Mucosa of descending colon (tissue), 3 donors: Measurements from ENCODE around the gene PRB3. TPM values are rescaled to one million over a fixed set of nuclear protein-coding genes. Genes with fewer than 3 reads are reported as not detected.
A peak's percentile ranks its signal among the peaks of the same experiment; 100 is the strongest.

Experiments
- ATAC-seq: fragments of 200-7000 bp; cut with Tn5 transposase; one replicate; pipeline ENCODE4 v1.9.1; 2020; ENCODE audit warnings: mild to moderate bottlenecking, moderate library complexity
- DNase-seq, 3 donors: peaks; one replicate each; pipeline ENCODE4 v3.0.0-alpha.2; 2020
- H3K36me3 ChIP-seq: fragments of 200-600 bp; one replicate; pipeline ENCODE4 v1.8.0; 2021; ENCODE audit warnings: low read depth, mild to moderate bottlenecking
- H3K4me1 ChIP-seq: fragments of 200-600 bp; one replicate; pipeline ENCODE4 v1.8.0; 2021; ENCODE audit warnings: low read depth, mild to moderate bottlenecking
- H3K4me3 ChIP-seq: fragments of 200-600 bp; one replicate; pipeline ENCODE4 v1.8.0; 2021; ENCODE audit warnings: mild to moderate bottlenecking
- H3K9me3 ChIP-seq: fragments of 200-600 bp; one replicate; pipeline ENCODE4 v1.8.0; 2021; ENCODE audit warnings: mild to moderate bottlenecking
- intact Hi-C, 2 donors: fragments of 100-400 bp; cut with DNase I in 1 of 2; cut with micrococcal nuclease in 1 of 2; formaldehyde crosslinking; loops; one replicate each; pipeline versions ENCODE4 v1.11.0 to v1.11.1; 2022; cut with DNase I, micrococcal nuclease
- total RNA-seq, 3 donors: library from RNA; stranded (reverse); fragmentation: NEBNext Ultra II Directional in 2 of 3; extraction: Animal tissue kit (Norgen Biotek cat#: 25700) in 2 of 3; gene quantifications; one replicate each; pipeline versions ENCODE4 v1.2.1 to v1.2.4, GENCODE V29; 2021 to 2023
- TF ChIP-seq, protein P1 (sequence below): fragments of 200-600 bp; IDR thresholded peaks from one replicate; pipeline ENCODE4 v1.8.0; 2022; ENCODE audit warnings: antibody characterized with exemption, mild to moderate bottlenecking
- donor health status: DM: no; HTN: no; CAD: no; lungs with moderate emphysema.
- donor health status: DM: no; HTN: no; CAD: no.
- donor health status: DM: no; HTN: yes; CAD: no.

Gene PRB3
- total RNA-seq, 3 donors from 2014 or later, result not detected

DNA sequence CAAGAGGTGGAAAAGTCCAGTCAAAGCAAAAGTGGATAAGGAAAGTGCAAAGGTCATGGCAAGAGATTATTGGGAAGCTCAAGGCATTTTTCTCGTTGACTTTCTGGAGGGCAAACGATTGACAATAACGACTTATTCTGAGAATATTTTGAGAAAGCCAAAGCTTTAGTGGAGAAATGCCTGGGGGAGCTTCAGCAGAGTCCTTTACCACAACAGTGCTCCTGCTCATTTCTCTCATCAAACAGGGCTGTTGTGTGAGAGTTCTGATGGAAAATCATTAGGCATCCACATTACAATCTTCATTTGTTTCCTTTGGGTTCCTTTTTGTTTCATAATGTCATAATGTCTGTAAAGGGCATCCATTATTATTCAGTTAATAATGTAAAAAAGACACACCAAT is 26.9 kb downstream of the PRB3 start:
- Histone ChIP-seq H3K4me1 (no peaks in the 10 kb centered on the region), H3K9me3 (no peaks in the 10 kb centered on the region), H3K36me3 (no peaks in the 10 kb centered on the region), H3K4me3 (no peak overlapping the region)
- no peak for DNase-seq
- no peak for ATAC-seq
- intact Hi-C loops, result no loop called here
- TF ChIP-seq, protein P1, sequence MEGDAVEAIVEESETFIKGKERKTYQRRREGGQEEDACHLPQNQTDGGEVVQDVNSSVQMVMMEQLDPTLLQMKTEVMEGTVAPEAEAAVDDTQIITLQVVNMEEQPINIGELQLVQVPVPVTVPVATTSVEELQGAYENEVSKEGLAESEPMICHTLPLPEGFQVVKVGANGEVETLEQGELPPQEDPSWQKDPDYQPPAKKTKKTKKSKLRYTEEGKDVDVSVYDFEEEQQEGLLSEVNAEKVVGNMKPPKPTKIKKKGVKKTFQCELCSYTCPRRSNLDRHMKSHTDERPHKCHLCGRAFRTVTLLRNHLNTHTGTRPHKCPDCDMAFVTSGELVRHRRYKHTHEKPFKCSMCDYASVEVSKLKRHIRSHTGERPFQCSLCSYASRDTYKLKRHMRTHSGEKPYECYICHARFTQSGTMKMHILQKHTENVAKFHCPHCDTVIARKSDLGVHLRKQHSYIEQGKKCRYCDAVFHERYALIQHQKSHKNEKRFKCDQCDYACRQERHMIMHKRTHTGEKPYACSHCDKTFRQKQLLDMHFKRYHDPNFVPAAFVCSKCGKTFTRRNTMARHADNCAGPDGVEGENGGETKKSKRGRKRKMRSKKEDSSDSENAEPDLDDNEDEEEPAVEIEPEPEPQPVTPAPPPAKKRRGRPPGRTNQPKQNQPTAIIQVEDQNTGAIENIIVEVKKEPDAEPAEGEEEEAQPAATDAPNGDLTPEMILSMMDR, result no peak

GRCh38 chr12:11240348-11240930 is 29.1 kb downstream of the PRB3 start:
- intact Hi-C loops, result no loop called here
- no peak for ATAC-seq
- TF ChIP-seq, protein P1, result no peak
- DNase-seq, result no peak
- H3K4me1 ChIP-seq, result no peaks in the 10 kb centered on the region
- H3K9me3 ChIP-seq, result no peaks in the 10 kb centered on the region
- H3K36me3 ChIP-seq, result no peaks in the 10 kb centered on the region
- no peak overlapping the region for H3K4me3 ChIP-seq

DNA sequence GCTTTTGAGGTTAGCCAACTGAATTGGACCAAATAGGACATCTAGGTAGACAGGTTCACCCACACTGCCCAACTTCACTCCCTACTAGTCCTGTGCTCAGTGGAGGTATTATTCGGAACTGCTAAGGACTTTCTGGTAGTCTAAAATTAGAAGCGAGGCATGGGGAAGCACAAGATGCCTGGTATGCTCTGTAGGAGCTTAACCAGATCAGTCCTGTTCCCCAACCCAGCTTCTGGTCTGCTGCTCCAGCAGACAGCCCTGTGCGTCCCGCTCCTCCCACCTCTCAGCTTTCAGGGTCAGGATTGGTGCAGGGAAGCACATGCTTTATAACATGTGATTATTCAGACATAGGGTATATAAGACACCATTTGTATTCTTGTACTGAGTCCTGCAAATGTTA is 31.2 kb downstream of the PRB3 start:
- Histone ChIP-seq H3K36me3 (no peaks in the 10 kb centered on the region), H3K4me3 (no peak overlapping the region), H3K4me1 (no peaks in the 10 kb centered on the region), H3K9me3 (no peaks in the 10 kb centered on the region)
- DNase-seq (no peak), ATAC-seq (no peak)
- intact Hi-C loops, result no loop called here
- TF ChIP-seq, protein P1, result no peak

- DNase-seq (no peak), ATAC-seq (no peak)
- TF ChIP-seq, protein P1, result no peak
- Histone ChIP-seq H3K9me3 (no peaks in the 10 kb centered on the region), H3K4me3 (no peak overlapping the region), H3K36me3 (no peaks in the 10 kb centered on the region), H3K4me1 (no peaks in the 10 kb centered on the region)
- intact Hi-C loops, result no loop called here
These were observed 36.0 kb downstream of the PRB3 start for GRCh38 chr12:11233532-11233931.

- ATAC-seq, result peak; percentile 71
- DNase-seq, result peak in 2 of 3 donors; percentile 32 to 55
- H3K9me3 ChIP-seq, result no peaks in the 10 kb centered on the region
- H3K4me1 ChIP-seq, result no peaks in the 10 kb centered on the region
- H3K36me3 ChIP-seq, result no peaks in the 10 kb centered on the region
- no peak overlapping the region for H3K4me3 ChIP-seq
- TF ChIP-seq, protein P1, result peak; percentile 20
- intact Hi-C loops, result no loop called here
These were observed 41.1 kb downstream of the PRB3 start for GRCh38 chr12:11228296-11228879.
